HL-60/S4 treated with phorbol 12-myristate 13-acetate at 8.2 ng/mL for 4 days and 3 days (cell line): Measurements from ENCODE around the gene SLC34A3.
"Not testable (repeated sequence)": the region's sequence is repeated elsewhere in the genome, so short reads cannot be mapped to it uniquely, and the experiment has no call there.

ENCODE experiments used
- in situ Hi-C: fragments of 300-500 bp; cut with MboI; formaldehyde crosslinking; loops from 2 replicates; pipeline ENCODE4 v1.15.0; 2022; ENCODE audit warnings: low sequenced_read_pairs

SLC34A3 gene

DNA sequence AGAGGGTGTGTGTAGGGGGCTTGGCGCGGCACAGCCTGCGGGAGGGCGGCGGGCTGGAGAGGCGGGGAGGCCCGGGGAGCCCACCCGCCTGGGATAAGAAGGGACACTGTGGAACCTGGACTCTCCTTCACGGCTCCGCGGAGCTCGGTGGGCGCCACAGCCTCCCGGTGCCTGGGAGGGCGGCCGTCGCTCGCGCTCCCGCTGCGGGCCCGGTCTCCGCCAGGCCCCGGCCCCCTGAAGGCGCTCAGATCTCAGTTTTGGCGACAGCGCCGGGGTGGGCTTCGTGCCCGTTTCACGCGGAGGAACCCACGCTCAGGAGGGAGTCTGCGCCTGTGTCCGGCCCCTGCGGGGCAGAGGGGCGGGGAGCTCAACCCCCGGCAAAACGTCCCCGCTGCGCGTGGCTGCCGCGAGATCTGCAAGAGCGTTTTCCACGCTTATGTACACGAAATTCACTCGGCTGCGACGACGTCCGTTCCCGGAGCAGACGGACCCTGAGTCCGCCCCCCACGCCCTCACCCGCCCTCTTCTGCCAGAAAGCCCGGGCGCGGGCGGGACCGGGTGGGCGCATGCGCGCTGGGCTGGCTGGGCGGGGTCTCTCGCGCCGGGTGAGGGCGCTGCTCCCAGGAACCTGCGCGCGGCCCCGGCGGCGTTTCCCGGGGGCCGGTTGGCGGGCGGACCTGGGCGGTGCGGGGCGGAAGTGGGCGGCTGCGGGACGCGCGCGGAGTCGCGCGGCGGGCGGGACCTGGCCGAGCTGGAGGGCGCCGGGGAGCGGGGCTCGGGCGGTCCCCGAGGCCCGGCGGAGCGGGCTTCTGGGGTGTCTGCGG is 24.1 kb downstream of the SLC34A3 start, which contains the start of gene NELFB:
NELFB (plus strand) TSS at position 704 of the 824 bp plus-strand sequence.
- in situ Hi-C loops, result no loop called here

DNA sequence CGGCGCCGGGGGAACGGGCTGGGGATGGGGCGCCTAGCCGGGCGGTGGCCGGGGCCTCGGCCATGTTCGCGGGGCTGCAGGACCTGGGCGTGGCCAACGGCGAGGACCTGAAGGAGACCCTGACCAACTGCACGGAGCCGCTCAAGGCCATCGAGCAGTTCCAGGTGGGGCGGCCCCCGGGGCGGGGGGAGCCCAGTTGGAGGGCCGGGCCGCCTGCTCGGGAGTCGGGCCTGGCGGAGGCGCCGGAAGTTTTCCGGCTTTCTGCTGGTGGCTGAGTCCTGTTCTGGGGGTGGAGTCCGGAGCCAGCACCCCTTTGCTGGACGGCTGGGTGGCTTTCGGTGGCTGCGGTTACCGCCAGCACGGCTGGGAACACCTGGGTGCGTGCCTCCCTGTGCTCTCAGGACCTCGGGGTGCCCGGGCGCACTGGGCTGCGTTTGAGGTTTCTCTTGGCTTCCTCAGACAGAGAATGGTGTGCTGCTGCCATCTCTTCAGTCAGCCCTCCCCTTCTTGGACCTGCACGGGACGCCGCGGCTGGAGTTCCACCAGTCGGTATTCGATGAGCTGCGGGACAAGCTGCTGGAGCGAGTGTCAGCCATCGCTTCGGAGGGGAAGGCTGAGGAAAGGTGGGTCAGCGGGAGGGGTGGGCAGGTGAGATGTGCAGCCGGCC is 24.9 kb downstream of the SLC34A3 start:
- in situ Hi-C loops, result no loop called here

DNA sequence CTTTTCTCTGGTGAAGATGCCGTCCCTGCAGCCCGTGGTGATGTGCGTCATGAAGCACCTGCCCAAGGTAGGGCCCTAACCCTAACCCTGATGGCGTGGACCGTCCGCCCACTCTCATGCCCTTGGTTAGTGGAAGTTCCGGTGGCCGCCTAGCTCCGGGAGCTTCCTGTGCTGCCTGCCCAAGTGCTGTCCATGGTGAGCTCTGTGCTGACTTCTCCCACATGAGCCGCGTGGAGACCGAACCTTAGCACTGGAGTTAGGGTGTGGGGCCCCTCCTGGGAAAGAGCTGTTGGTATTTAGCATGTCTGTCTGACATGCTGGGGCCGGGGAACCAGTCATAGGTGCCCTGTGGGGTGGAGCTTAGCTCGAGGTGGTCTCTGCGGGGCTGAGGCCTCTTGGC is 25.7 kb downstream of the SLC34A3 start:
- in situ Hi-C loops, result no loop called here

DNA sequence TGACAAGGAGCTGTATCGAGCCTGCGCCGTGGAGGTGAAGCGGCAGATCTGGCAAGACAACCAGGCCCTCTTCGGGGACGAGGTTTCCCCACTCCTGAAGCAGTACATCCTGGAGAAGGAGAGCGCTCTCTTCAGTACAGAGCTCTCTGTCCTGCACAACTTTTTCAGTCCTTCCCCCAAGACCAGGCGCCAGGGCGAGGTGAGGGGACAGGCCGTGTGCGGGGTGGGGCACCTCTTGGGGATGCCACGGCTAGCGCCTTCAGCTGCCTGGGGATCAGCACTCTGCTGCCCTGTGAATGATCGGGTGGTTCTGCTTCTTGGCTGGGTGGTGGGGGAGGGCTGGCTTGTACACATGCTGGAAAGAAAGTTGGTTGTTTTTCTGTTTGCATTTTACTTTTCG is 26.2 kb downstream of the SLC34A3 start:
- in situ Hi-C loops, result no loop called here

DNA sequence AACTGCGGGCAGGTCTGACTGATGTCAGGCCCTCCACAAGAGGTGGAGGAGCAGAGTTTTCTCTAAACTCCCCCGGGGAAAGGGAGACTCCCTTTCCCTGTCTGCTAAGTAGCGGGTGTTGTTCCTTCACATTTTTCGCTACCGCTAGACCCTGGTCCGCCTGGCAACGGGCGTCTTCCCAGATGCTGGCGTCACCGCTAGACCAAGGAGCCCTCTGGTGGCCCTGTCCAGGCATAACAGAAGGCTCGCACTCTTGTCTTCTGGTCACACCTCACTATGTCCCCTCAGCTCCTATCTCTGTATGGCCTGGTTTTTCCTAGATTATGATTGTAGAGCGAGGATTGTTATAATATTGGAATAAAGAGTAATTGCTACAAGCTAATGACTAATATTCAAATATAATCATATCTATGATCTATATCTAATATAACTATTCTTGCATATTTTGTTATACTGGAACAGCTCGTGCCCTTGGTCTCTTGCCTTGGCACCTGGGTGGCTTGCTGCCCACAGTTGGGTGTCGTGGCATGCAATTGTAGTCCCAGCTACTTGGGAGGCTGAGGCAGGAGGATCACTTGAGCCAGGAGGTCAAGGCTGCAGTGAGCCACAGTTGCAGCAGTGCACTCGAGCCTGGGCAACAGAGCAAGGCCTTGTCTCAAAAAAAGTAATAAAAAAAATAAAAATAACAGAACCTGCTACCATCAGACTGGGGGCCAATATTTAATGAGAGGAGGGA is 31.6 kb downstream of the SLC34A3 start:
- in situ Hi-C loops, result not testable (repeated sequence)

DNA sequence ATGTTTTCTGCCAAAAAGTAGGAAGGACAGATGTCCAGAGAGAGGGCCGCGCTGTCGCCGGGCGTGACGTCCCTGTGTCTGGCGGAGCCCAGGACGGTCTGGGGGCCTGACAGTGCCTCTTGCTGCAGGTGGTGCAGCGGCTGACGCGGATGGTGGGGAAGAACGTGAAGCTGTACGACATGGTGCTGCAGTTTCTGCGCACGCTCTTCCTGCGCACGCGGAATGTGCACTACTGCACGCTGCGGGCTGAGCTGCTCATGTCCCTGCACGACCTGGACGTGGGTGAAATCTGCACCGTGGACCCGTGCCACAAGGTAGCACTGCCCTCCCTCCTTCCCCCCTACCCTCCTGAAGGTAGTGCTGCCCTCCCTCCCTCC is 32.2 kb downstream of the SLC34A3 start:
- in situ Hi-C loops, result no loop called here

DNA sequence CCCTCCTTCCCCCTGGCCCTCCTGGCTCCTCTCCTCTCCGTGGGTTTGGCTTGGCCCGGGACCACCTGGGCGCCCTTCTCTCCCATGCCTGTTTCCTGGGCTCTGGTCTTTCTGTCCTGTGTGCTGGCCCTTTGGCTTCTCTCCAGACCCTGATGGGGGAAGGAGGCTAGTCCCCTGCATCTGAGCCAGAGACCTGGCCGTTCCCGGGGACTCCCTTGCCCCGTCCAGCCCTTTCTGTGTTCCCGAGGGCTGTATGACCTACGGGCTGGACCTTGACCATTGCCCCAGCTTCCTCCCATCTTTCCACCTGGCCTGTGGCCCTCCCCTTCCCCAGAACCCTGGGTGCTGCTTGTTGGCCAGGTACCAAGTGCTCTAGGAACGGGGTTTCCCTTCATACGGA is 32.8 kb downstream of the SLC34A3 start:
- in situ Hi-C loops, result no loop called here

DNA sequence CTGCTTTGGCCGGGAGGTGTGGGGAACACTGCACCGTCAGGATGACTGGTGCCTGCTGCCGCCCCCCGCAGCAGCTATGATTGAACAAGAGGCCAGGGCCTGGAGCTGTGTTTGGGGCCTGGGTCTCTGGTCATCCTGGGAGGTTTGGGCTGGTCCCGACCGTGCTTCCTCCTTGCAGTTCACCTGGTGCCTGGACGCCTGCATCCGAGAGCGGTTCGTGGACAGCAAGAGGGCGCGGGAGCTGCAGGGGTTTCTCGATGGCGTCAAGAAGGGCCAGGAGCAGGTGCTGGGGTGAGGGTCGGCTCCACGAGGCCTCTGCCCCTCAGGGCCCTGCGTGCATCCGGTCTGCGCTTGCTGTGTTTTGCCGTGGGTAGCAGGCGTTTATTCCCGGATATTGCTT is 33.4 kb downstream of the SLC34A3 start:
- in situ Hi-C loops, result no loop called here

DNA sequence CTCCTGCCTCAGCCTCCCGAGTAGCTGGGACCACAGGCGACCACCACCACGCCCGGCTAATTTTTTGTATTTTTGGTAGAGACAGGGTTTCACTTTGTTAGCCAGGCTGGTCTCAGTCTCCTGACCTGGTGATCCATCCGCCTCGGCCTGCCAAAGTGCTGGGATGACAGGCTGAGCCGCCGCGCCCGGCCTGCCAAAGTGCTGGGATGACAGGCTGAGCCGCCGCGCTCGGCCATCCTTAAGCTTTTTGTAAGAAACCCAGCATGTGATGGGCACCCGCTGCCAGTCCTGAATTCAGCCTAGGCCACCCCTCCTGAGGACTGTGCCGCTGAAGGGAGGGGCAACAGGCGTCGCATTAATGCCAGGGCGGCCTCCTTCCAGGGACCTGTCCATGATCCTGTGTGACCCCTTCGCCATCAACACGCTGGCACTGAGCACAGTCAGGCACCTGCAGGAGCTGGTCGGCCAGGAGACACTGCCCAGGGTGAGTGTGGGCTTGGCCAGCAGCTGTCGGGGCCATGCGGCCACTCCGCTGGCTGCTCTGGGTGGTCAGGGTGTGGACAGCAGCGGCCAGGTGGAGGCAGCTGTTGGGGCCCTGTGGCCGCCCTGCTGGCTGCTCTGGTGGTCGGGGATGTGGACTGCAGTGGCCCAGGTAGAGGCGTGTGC is 34.9 kb downstream of the SLC34A3 start:
- in situ Hi-C loops, result no loop called here

DNA sequence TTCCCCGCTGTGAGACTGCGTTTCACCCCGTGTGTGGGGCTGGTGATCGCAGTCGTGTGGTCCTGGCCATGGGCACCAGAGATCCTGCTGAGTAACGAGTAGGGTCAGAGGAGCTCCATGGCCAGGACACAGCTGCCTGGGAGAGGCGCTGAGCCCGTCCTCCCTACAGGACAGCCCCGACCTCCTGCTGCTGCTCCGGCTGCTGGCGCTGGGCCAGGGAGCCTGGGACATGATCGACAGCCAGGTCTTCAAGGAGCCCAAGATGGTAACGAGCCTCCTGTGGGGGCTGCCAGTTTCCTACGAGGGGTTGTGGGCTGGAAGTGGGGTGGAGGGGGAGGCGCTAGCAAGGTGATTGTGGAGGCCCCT is 35.4 kb downstream of the SLC34A3 start:
- in situ Hi-C loops, result no loop called here

DNA sequence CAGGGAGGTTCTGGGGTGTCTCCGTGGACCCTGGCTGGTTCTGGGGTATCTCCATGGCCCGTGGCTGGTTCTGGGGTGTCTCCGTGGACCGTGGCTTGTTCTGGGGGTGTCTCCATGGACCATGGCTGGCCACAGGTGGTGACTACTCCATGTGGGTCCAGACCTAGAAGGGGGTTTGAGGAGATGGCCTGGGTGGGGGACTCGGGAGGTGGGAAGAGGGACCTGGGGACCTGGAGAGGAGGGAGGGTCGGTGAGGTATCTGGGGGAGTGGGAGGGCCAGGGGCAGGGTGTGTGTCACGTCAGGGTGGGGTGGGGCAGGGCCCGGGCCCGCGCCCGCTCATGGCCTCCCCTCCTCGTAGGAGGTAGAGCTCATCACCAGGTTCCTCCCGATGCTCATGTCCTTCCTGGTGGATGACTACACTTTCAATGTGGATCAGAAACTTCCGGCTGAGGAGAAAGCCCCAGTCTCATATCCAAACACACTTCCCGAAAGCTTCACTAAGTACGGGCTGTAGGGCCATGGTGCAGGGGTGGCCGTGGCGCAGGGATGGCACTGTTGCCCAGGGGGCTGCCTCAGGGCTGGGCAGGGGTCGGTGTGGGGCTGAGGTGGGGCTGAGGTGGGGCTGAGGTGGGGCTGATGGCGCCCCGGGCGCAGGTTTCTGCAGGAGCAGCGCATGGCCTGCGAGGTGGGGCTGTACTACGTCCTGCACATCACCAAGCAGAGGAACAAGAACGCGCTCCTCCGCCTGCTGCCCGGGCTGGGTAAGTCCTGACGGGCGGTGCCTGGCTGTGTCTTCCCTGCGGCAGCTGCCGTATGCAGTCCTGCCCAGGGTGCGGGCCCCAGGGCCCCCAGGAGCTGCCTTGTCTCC is 36.1 kb downstream of the SLC34A3 start:
- in situ Hi-C loops, result no loop called here

DNA sequence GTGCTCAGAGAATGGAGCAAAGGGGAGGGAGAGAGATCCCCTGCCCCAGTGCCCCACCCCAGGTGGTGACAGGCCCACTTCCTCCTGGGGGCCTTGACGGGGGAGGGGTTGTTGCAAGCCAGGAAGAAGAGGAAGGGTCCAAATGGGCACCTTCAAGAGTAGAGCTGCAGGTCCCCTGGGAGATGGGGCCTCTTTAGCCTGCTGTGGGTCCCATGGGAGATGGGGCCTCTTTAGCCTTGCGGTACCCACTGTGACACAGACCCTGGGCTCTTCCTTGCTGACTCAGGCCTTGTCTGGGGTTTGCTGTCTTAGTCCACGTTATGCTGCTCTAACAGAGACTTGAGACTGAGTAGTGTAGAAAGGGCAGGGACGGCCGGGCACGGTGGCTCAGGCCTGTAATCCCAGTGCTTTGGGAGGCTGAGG is 37.2 kb downstream of the SLC34A3 start:
- in situ Hi-C loops, result no loop called here

DNA sequence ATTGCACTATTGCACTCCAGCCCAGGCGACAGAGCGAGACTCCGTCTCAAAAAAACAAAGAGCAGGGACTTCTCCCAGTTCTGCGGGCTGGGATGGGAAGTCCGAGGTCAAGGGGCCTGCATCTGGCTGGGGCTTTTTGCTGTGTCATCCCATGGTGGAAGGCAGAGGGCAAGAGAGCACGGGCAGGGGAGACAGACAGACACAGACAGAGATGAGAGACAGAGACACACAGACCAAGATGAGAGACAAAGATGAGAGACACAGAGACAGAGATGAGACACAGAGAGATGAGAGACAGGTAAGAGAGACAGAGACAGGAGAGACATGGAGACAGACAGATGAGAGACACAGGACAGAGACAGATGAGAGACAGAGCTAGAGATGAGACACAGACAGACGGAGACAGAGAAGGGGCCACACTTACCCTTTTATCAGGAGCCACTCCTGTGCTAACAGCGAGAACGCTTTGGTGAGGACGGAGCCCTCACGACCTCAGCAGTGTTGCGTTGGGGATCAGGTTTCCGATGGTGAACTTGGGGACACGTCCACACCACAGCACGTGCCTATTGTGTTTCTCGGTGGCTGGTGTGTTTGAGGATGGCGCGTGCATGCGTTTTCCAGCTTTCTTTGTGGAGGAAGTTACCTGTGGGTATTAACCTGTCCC is 38.0 kb downstream of the SLC34A3 start:
- in situ Hi-C loops, result no loop called here

DNA sequence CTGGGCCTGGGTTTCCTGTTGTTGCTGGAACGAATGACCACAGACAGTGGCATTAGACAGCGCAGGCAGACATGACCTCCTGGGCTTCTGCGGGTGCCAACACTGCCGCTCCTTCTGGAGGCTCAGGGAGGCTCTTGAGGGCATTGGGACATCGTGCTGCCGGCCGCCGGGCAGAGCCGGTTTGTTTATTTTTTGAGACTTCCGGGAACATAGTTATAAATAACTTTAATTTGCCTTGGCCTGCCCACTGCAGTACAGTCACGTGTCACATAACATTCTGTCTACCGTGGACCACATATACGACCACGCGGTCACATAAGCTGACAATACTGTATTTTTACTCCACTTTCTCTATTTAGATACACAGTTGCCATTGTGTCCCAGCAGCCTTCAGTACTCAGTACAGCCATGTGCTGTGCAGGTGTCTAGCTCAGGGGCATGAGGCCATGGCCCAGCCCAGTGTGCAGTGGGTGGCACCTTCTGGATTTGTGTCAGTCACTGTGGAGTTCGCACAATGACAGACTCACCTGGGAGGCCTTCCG is 38.6 kb downstream of the SLC34A3 start:
- in situ Hi-C loops, result no loop called here

DNA sequence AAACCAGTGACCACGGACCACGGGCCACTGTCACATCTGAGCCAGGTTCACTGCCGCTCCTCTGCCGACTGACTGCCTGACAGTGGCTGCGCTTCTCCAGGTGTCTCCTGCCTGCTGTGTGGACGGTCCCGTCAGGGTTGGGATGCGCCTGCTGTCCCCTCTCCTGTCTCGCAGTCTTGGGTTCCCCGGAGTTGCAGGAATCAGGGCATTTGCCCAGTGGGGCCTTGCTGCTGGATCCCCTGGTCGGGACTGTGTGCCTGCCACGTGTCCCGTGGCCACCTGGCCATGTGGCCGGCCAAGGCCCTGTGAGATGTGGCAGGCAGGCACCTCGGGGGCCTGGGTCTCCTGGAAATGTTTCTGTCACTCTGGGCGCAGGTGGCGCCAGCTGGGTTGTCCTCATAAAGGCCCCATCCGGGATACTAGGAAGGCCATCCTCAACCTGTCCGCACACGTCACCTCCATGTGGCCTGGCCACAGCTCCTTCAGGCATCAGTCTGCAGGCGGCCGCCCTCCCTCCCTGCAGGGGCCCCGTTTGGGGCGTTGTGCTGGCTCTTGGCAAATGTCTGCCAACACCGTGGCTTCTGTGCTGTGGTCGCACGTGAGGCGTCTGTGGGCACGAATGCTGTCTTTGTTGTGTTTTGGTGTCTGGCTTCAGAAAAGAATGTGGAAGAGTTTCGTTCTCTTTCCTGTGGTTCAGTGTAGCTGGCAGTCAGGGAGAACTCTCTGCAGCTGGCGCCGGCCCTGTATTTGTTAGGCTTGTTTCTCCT is 40.4 kb downstream of the SLC34A3 start:
- in situ Hi-C loops, result no loop called here

DNA sequence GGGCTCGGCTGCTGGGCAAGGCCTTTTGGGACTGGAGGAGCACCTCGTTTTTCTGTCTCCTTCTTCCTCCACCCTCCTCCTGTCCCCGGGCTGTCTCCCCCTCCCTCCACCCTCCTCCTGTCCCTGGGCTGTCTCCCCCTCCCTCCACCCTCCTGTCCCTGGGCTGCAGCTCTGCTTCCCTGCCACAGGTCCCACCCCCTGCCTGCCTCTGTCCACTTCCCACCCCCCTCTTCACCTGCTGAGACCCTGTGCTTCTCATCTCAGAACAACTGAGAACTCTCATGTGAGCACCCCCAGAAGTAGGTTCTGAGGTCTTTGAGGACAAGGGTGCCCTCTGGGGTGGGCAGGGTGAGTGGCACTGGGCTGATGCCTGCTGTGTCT is 41.0 kb downstream of the SLC34A3 start:
- in situ Hi-C loops, result no loop called here

DNA sequence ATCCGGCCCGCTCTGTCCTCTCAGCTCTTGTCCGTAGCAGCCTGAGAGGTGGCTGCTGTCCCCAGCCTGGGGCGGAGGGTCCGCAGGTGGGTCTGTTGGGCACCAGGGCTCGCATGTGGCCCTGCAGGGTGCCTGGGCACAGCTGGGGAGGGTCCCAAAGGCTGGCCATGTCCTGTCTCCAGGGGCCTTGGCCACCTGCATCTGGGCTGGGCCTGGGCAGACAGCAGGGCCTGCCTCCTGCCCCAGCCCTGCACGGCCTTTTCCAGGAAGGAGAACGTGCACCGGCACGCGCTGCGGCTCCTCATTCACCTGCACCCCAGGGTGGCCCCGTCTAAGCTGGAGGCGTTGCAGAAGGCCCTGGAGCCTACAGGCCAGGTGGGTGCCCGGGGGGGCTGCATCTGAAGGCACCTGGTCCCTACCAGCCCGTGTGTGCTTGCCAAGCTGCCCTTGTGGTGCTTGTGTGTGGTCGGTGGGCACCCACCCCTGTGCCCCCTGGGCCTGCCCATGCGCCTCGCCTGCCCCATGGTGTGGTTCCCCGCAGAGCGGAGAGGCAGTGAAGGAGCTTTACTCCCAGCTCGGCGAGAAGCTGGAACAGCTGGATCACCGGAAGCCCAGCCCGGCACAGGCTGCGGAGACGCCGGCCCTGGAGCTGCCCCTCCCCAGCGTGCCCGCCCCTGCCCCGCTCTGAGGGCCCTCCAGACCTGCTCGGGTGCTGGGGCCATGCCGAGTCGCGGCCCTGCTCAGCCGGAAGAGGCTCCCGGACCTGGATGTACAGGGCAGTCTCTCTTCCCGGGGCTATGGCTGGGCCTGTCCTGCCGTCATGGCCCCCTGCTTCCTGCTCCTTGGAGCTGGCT is 41.8 kb downstream of the SLC34A3 start:
- in situ Hi-C loops, result no loop called here

DNA sequence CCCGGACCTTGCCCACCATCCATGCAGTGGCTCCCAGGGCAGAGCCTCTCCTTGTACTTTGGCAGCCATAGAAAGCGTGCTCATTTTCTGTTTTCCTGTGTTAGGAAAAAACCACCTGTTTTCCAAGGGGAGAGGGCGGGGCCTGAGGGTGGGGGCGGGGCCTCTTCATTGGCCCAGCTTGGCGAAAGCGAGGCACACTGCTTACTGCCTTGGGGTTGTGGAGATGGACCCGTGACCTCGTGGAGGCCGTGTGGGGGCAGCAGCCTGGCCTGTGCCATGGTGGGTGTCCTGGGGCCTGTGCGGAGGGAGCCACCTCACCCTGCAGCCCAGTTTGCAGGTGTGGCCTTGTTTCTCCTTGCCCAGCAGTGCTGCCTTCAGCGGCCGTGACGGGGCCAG is 42.4 kb downstream of the SLC34A3 start:
- in situ Hi-C loops, result no loop called here
